CD4-positive, alpha-beta T cell treated with Interleukin-6 for 4 hours (primary cell): ENCODE results near the gene RET.

ENCODE experiments used
- DNase-seq: peaks from one replicate; pipeline ENCODE4 v3.0.0-alpha.2; 2020; ENCODE audit warnings: mixed read lengths

Gene RET

GRCh38 chr10:43064331-43065075 lies 12.4 kb upstream of the RET start:
- DNase-seq: no peak

- DNase-seq: no peak
Observed at GRCh38 chr10:43065234-43065633, 11.6 kb upstream of the RET start.

- DNase-seq: no peak
Observed at GRCh38 chr10:43065761-43066160, 11.1 kb upstream of the RET start.

- no peak for DNase-seq
Observed at GRCh38 chr10:43066481-43066880, 10.4 kb upstream of the RET start.

GRCh38 chr10:43067391-43068135 lies 9.3 kb upstream of the RET start:
- no peak for DNase-seq

- DNase-seq: no peak
Observed at GRCh38 chr10:43068136-43068395, 8.8 kb upstream of the RET start.

- DNase-seq: no peak
Observed at GRCh38 chr10:43068471-43069210, 8.2 kb upstream of the RET start.

- no peak for DNase-seq
Observed at GRCh38 chr10:43069211-43069515, 7.7 kb upstream of the RET start.

GRCh38 chr10:43069579-43069978 lies 7.3 kb upstream of the RET start:
- DNase-seq: no peak

- no peak for DNase-seq
Observed at GRCh38 chr10:43070121-43071085, 6.5 kb upstream of the RET start.

- DNase-seq: no peak
Observed at GRCh38 chr10:43071865-43072650, 4.8 kb upstream of the RET start.

GRCh38 chr10:43073191-43073590 lies 3.7 kb upstream of the RET start:
- no peak for DNase-seq

GRCh38 chr10:43073721-43074120 lies 3.1 kb upstream of the RET start:
- no peak for DNase-seq

- no peak for DNase-seq
Observed at GRCh38 chr10:43074409-43074808, 2.5 kb upstream of the RET start.

GRCh38 chr10:43074827-43075611 lies 1.9 kb upstream of the RET start:
- no peak for DNase-seq

- DNase-seq: no peak
Observed at GRCh38 chr10:43075612-43076003, 1.3 kb upstream of the RET start.

- DNase-seq: no peak
Observed at GRCh38 chr10:43076311-43076875, 476 bp upstream of the RET start.

GRCh38 chr10:43077421-43078171 lies 727 bp downstream of the RET start:
- no peak for DNase-seq

GRCh38 chr10:43078175-43078985 lies 1.5 kb downstream of the RET start:
- DNase-seq: no peak

- DNase-seq: peak; percentile 25
Observed at GRCh38 chr10:43078986-43079273, 2.1 kb downstream of the RET start.
